HG02642 (cell line): Measurements from ENCODE around the gene HPS3.
"Not testable (repeated sequence)": the region's sequence is repeated elsewhere in the genome, so short reads cannot be mapped to it uniquely, and the experiment has no call there.

ENCODE experiments used
- ATAC-seq: cut with Tn5 transposase; IDR thresholded peaks from one replicate; pipeline ENCODE4 v1.9.1; 2021; ENCODE audit warnings: mild to moderate bottlenecking; ENCODE audit not compliant: unreplicated experiment, poor library complexity

The HPS3 gene

DNA sequence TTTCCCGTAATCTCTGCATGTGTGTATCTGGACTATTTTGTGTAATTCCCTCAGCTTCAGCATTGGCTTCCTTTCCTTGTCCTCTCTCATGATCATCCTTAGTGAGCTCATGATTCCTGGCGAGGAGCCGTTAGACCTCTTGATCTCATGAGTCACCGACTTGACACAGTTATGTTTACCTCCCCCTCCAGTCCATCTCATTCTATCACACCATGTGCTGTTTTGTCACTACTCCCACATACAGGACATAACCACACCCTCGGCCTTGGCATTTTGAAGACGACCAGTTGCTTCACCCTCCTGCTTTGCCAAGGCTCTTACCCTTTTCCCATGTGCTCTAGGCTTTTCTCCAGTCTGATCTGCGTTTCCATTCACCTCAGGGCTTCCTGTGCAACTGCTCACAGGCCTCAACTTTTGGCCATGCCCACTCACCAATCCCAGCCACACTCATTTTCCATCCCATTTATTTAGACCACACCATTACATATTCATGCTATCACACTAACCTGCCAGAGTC is 50.7 kb downstream of the HPS3 start:
- no peak for ATAC-seq

DNA sequence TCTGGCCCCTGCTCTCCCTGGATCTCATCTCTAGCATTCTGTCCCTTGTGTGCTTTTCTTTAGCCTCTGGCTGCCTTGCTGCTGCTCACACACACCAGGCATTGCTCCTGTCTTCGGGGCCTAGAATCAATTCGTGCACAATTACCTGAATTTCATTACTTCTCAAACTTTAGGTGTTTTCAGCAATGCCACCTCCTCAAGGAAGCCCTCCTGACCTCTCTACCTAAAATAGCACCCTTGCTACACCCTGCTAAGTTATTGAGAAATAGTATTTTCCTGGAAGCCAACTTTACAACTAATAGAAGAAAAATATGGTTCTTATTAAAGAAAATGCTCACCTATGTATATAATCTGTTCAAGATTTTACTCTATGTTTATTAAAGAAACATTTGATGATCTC is 51.7 kb downstream of the HPS3 start:
- no peak for ATAC-seq

DNA sequence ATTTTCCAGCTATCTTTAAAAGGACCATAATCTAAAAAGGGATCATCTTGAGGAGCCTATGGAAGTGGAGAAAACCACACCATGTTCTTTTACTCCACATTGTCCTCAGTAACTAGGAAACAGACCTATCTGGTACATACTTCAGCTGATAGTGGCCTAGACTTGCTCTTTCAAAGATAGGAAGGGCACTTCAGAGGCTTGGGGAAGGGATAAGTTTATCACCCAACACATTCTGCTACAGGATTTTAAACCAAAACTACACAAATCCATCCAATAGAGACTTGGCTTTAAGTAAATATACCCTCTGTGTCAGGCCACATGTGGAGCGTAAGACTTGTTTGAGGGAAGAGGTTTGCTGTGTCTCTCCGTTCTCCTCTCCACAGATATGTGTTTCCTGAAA is 56.8 kb downstream of the HPS3 start:
- ATAC-seq, result no peak

DNA sequence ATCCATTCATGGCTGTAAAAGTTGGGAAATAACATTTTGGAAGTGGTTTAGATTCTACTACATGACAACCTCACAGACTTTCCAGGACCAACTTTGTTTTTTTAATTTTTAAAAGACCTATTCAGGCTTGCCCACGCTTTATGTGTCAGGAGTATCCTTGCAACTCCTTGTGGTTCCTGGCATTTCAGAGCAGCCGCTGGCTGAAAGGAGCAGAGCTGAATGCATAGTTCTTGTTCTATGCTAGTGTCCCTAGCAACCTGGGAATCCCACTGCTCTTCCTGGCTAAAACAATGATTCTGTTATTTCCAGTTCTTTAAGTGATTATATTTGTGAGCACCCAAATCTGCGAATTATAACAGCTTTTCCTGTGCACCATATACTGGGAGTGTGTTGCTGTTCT is 57.3 kb downstream of the HPS3 start:
- no peak for ATAC-seq

DNA sequence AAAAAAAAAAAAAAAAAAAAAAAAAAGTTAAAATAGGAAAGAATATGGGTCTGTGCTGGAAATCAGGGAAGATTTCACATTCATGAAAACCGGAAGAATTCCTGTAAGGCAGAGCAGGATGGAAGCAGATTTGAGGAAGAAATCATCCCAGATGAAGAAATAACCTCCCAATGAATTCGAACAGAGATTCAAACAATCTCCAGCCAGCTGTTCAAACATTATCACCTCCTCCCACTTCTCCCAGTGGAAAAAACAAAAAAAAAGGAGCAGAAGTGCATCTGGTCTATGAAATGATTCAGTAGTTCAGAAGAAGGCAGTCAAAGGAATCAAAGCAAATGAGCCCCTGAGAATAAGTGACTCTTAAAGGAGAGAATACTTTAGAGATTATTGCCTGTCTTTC is 59.1 kb downstream of the HPS3 start:
- ATAC-seq, result no peak

DNA sequence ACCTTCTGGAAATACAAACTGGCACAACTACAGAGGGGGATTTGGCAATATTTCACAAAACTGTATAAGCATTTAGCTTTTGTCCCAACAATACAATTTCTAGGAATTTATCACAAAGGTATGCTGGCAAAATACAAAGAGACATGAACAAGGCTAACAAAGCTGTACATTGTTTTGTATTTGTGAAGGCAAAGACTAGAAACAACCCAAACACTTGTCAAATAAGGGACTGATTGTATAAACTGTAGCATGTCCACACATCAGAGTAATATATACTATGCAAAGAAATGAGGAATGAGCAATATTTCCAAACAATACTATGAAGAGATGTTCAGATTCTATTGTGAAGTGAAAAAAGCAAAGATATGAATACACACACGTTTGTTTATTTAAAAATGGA is 65.8 kb downstream of the HPS3 start:
- no peak for ATAC-seq

DNA sequence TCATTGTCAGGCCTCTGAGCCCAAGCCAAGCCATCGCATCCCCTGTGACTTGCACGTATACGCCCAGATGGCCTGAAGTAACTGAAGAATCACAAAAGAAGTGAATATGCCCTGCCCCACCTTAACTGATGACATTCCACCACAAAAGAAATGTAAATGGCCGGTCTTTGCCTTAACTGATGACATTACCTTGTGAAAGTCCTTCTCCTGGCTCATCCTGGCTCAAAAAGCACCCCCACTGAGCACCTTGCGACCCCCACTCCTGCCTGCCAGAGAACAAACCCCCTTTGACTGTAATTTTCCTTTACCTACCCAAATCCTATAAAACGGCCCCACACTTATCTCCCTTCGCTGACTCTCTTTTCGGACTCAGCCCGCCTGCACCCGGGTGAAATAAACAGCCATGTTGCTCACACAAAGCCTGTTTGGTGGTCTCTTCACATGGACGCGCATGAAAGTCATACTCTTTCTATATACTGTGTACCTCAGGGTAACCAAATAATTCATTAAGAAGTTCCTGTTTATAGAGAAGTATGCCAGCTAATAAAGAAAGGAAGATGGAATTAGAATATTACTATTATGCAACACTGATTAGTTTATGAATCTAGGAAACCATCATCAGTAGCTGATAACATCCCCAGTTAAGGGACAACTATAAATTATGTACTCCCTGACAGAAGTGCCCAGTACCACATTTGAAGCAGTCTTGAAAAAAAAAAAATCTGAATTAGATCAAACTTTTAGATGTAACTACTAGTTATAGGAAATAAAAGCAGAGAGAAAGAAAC is 67.6 kb downstream of the HPS3 start:
- not testable (repeated sequence) for ATAC-seq

DNA sequence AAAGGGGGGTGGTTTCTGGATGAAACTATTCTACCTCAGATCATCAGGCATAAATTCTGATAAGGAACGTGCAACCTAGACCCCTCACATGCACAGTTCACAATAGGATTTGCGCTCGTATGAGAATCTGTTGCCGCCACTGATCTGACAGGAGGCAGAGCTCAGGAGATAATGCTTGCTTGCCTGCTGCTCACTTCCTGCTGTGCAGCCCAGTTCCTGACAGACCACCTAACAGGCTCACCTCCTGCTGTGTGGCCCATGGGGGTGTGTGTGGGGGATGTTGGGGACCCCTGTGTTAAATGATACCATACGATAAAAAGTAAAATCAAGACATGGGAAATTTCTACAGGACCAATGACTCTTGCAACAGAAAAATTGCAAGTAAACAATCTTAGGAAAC is 68.2 kb downstream of the HPS3 start:
- ATAC-seq, result no peak

DNA sequence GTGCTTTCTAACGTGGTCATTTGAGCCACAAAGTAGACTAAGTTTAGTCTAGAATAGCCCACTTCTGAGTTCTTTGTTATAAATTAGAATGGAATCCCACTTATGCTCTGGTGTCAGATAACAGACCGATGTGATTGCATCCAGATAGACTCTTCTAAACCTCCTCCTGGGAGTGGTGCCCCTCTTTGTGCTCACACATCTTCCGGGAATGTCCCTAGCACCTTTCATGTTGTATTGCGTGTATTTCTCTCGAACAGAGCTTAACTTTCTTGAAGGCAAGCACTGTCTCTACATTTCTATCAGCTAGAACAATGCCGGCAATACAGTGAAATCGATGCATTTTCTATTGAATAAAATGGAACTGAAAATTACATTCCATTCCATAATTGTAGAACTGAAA is 69.2 kb downstream of the HPS3 start:
- no peak for ATAC-seq

DNA sequence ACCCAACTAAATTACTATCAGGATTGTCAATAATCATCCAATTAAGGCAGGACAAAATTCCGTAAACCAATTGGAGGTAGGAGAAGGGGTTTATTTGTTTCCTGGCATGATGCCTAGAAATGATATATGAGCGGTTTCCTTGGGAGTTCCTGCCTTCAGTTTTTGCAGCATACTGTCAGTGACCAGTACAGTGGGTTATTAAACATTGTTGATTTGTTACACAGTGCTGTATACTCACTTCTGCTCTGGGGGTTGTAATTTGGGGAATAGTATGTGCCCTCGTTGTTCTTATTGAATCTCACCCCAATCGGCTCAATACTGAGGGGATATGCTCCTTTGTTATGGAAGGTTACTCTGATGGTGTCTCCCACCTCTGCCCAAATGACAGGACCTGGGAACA is 70.0 kb downstream of the HPS3 start:
- ATAC-seq, result no peak

DNA sequence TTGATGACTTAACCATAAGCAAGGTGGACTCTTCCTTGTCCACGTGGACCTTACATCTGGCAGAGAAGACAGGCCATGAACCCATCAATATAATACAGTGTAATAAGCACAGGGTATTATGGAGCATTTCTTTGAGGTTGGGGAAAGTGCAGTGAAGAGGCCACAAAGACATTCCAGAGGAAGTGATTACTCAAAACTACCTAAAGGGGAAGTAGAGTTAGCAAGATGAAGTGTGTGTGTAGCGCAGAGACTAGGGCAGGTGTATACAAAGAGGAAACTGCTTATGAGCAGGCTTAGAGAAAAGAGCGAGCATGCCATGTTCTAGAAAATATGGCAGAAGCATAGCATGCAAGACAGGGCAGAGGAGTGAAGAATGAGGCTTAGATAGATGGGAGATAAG is 74.3 kb downstream of the HPS3 start:
- ATAC-seq, result peak; percentile 99

DNA sequence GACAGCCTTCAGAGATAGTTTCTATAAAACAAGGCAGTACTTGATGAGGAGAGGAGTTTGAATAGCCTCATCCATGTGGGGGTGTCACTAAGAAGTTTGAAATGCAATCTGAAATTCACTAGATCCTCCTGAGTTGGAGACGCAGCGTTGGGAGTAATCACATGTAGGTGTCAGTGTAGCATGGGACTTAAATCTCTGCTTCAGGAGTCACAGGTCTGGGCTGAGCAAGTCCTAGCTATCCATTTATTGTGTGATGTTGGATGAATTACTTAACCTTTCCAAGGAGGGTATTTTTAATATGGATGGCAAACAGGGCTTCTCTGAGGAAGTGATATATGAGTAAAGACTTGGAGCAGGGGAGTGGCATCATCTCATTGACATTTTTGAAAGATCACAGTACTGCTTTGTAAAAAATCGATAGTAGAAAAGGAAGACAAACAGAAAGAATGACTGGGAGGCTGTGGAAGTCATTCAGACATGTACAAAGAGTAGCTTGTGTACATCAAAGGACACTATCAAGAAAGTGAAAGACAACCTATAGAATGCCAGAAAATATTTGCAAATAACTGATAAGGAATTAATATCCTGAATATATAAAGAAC is 75.1 kb downstream of the HPS3 start:
- no peak for ATAC-seq

DNA sequence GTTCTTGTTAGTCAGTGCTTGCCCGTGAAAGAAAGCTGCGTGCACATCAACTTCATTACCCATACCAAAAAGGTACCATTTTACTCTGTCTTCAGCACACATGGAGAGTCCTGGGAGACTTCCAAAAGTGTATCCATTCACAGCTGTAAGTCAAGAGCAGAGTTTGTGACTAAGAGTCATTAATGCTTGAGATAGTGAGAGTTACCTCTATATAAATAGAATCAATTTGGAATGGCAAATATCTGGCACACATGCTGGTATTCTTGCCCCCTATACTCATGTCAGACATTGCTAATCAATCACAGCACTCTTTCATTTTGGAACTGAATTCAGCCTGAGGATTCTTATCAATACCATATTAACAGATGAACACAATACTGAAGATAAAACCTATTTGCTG is 78.0 kb downstream of the HPS3 start:
- no peak for ATAC-seq

DNA sequence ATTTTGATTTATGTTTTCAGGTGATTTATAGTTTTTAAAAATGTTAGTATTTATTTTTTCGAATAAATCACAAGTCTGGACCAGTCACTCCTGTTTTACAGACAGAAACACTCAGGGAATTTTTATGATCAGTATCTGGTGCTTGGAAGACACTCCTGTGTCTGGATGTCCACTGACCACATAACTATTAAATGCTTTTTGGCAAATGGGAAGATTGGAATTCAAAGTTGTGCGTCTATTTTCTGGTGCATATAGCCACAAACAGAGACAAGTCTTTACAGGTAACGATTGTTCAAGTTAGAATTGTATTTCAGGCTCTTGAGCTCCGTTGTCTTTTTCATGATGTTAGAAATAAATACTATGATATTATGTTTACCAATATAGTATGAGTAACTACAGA is 80.0 kb downstream of the HPS3 start:
- ATAC-seq, result no peak

DNA sequence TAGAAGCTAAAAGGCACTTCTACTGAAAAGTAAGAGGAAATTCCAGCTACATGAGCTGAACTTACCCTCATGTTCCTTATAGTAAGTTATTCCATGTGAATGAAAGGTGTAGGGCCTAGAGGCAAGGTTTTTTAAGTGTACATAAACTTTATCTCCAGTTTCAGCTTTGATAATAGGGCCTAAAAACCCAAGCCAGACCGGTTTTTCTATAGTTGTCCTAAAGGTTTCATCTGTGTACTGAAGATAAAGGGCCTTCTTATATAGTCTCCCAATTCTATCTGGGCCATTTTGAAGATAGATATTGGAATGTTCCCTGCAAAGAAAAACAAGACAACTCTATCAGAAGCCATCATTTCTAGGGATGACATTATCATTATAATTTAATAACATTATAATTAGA is 82.9 kb downstream of the HPS3 start:
- ATAC-seq, result no peak

DNA sequence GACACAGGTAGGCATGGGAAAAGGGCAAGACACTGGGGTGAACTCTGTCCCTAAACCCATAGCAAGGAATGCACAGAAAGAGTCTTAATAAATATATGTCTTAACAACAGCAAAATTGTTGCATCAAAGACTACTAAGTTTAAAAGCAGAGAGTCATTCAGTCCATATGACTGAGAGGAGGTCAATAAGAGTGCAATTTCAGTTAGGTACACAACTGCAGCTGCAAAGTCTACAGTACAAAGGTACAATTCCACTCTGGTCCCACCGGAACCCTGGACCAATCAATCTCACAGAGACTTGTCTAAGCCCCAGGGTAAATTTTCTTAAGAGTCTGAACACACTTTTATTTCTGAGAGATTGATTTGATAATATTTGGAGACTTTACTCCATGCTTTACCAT is 85.3 kb downstream of the HPS3 start:
- ATAC-seq, result no peak

DNA sequence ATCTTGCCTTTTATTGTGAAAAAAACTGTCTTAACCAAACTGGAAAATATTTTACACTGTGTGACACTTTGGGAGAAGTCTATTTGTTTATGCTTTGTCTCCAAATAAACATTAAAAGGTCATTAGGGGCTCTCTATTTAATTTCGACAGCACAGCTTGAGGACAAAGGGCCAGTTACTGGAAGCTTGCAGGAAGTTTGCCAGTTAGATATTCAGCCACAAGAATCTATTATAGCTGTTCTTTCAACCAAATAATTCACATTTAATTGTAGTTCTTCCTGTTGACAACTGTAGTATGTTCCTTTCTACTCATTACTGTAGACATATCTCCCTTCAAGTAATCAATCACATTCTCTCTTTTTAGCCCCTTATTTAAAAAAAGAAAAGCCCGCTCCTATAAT is 86.1 kb downstream of the HPS3 start:
- no peak for ATAC-seq

DNA sequence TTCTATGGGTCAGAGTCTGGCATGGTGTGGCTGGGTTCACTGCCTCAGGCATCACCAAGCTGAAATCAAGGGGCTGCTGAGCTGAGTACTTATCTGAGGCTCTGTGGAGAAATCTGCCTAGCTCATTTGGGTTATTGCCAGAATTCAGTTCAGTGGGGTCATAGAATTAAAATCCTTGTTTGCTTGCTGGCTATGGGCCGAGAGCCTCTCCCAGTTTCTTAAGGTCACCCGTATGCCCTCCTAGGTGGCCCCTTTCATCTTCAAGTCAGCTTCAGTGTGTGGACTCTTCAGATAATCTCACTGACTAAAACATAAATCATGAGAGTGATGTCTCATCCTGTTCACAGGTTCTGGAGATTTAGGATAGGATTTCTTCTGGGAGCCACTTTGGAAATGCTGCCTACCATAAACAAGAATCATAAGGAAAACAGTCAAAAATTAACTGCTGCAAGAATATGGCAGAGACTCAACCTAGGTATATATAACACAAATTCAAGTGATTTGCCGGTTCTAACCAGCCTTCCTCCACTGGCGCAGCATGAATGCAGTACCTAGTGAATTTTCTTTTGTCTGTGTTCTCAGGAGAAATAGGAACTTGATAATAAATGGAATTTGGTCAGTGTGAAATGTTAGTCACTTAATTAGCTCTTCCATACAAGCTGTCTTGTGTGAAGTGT is 86.9 kb downstream of the HPS3 start:
- no peak for ATAC-seq

DNA sequence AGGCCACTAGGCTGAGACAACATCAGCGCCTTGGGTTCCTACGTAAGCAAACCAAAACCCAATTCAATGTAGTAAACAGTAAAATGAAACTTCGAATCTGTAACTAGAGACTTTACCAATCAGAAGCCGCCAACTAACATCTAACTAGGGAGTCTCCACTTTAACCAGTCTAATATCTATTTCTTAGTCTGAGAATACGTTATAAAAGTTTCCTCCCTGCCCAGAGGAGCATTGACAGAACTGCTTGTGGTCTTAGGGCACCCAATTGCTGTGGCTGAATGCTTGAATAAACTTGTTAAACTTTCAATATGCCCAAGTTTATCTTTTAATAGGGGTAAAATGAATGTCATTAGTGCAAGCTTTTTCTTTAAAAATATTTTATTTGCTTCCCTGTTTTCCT is 87.9 kb downstream of the HPS3 start:
- no peak for ATAC-seq

DNA sequence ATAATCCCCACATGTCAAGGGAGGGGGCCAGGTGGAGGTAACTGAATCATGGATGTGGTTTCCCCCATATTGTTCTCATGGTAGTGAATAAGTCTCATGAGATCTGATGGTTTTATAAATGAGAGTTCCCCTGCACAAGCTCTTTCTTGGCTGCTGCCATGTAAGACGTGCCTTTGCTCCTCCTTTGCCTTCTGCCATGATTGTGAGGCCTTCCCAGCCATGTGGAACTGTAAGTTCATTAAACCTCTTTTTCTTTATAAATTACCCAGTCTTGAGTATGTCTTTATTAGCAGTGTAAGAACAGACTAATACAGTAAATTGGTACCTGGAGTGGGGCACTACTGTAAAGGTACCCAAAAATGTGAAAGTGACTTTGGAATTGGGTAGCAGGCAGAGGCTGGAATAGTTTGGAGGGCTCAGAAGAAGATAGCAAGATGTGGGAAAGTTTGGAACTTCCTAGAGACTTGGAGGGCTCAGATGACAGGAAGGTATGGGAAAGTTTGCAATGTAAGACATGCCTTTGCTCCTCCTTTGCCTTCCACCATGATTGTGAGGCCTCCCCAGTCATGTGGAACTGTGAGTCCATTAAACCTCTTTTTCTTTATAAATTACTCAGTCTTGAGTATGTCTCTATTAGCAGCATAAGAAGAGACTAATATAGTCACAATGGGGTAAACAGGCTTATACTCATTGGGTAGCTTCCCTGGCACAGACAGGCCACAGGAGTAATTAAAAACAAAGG is 90.1 kb downstream of the HPS3 start:
- not testable (repeated sequence) for ATAC-seq
